H9 (cell line): ENCODE data around the gene FBLN2. TPM values are rescaled to one million over a fixed set of nuclear protein-coding genes. Genes with fewer than 3 reads are reported as not detected.

Experiments used
- DNase-seq: peaks from one replicate; pipeline ENCODE4 v3.0.0-alpha.2; 2017
- H2AFZ ChIP-seq: one replicate; pipeline ENCODE4 v1.6.1; 2013; ENCODE audit warnings: mild to moderate bottlenecking, low read length, control low read depth, moderate library complexity
- H2AK5ac ChIP-seq: 2 replicates; pipeline ENCODE4 v1.6.1; 2013; ENCODE audit warnings: low read length, control low read depth, mixed read lengths; ENCODE audit not compliant: insufficient read length
- H2BK120ac ChIP-seq: one replicate; pipeline ENCODE4 v1.6.1; 2013; ENCODE audit warnings: low read depth, mild to moderate bottlenecking, low read length, control low read depth, inconsistent platforms; ENCODE audit not compliant: poor library complexity, severe bottlenecking
- H2BK12ac ChIP-seq: 2 replicates; pipeline ENCODE4 v1.6.1; 2013; ENCODE audit warnings: low read length, control low read depth, mixed read lengths, low read depth; ENCODE audit not compliant: insufficient read length
- H2BK15ac ChIP-seq: 2 replicates; pipeline ENCODE4 v1.6.1; 2013; ENCODE audit warnings: low read depth, low read length, control low read depth
- H2BK20ac ChIP-seq: one replicate; pipeline ENCODE4 v1.6.1; 2013; ENCODE audit warnings: low read depth, mild to moderate bottlenecking, low read length, control low read depth, inconsistent platforms; ENCODE audit not compliant: poor library complexity, severe bottlenecking
- H2BK5ac ChIP-seq: 2 replicates; pipeline ENCODE4 v1.6.1; 2013; ENCODE audit warnings: low read length, control low read depth, mixed read lengths; ENCODE audit not compliant: insufficient read length
- H3K14ac ChIP-seq: 2 replicates; pipeline ENCODE4 v1.6.1; 2013; ENCODE audit warnings: low read length, control low read depth; ENCODE audit not compliant: insufficient read depth
- H3K18ac ChIP-seq: 2 replicates; pipeline ENCODE4 v1.6.1; 2013; ENCODE audit warnings: low read depth, mild to moderate bottlenecking, mixed read lengths, low read length, control low read depth; ENCODE audit not compliant: insufficient read length
- H3K23ac ChIP-seq: 2 replicates; pipeline ENCODE4 v1.6.1; 2013; ENCODE audit warnings: low read length, control low read depth, mixed read lengths, low read depth; ENCODE audit not compliant: insufficient read length
- H3K23me2 ChIP-seq: 2 replicates; pipeline ENCODE4 v1.6.1; 2013; ENCODE audit warnings: low read depth, mild to moderate bottlenecking, mixed read lengths, low read length, control low read depth; ENCODE audit not compliant: insufficient read length, poor library complexity, severe bottlenecking
- H3K27ac ChIP-seq: 2 replicates; pipeline ENCODE4 v1.5.1; 2013; ENCODE audit warnings: low read length, control low read depth, mixed read lengths, low read depth; ENCODE audit not compliant: insufficient read length
- H3K27me3 ChIP-seq: 2 replicates; pipeline ENCODE4 v1.6.1; 2013; ENCODE audit warnings: low read length, control low read depth, inconsistent platforms; ENCODE audit not compliant: insufficient read depth
- H3K4ac ChIP-seq: 2 replicates; pipeline ENCODE4 v1.6.1; 2013; ENCODE audit warnings: low read depth, mild to moderate bottlenecking, control low read depth, inconsistent platforms, low read length, moderate library complexity
- H3K4me1 ChIP-seq: 2 replicates; pipeline ENCODE4 v1.6.1; 2013; ENCODE audit warnings: low read length, control low read depth, inconsistent platforms; ENCODE audit not compliant: insufficient read depth
- H3K4me2 ChIP-seq: 2 replicates; pipeline ENCODE4 v1.6.1; 2013; ENCODE audit warnings: low read length, control low read depth, mixed read lengths; ENCODE audit not compliant: insufficient read length, insufficient read depth
- H3K56ac ChIP-seq: 2 replicates; pipeline ENCODE4 v1.6.1; 2013; ENCODE audit warnings: low read depth, mild to moderate bottlenecking, mixed read lengths, low read length, control low read depth; ENCODE audit not compliant: insufficient read length
- H3K79me1 ChIP-seq: 2 replicates; pipeline ENCODE4 v1.6.1; 2013; ENCODE audit warnings: low read depth, mild to moderate bottlenecking, moderate library complexity, low read length, control low read depth, inconsistent platforms; ENCODE audit not compliant: insufficient read depth, poor library complexity, severe bottlenecking
- H3K79me2 ChIP-seq: 2 replicates; pipeline ENCODE4 v1.6.1; 2013; ENCODE audit warnings: low read length, control low read depth, inconsistent platforms; ENCODE audit not compliant: insufficient read depth
- H3K9ac ChIP-seq: 2 replicates; pipeline ENCODE4 v1.6.1; 2013; ENCODE audit warnings: low read length, control low read depth, mixed read lengths; ENCODE audit not compliant: insufficient read length; ENCODE audit errors: extremely low read depth
- H3K9me3 ChIP-seq: one replicate; pipeline ENCODE4 v1.6.1; 2013; ENCODE audit warnings: low read depth, low read length, inconsistent platforms; ENCODE audit not compliant: control insufficient read depth
- H3T11ph ChIP-seq: one replicate; pipeline ENCODE4 v1.6.1; 2013; ENCODE audit warnings: mild to moderate bottlenecking, low read length, control low read depth, inconsistent platforms
- H4K20me1 ChIP-seq: one replicate; pipeline ENCODE4 v1.6.1; 2013; ENCODE audit not compliant: control insufficient read depth, insufficient read length, insufficient read depth
- H4K5ac ChIP-seq: 2 replicates; pipeline ENCODE4 v1.6.1; 2013; ENCODE audit warnings: low read depth, mild to moderate bottlenecking, mixed read lengths, low read length, control low read depth; ENCODE audit not compliant: insufficient read length
- H4K8ac ChIP-seq: replicated peaks from 2 replicates; pipeline ENCODE4 v1.6.1; 2013; ENCODE audit warnings: low read length, control low read depth, mixed read lengths, low read depth; ENCODE audit not compliant: insufficient read length
- H4K91ac ChIP-seq: 2 replicates; pipeline ENCODE4 v1.6.1; 2013; ENCODE audit warnings: low read depth, mild to moderate bottlenecking, moderate library complexity, mixed read lengths, low read length, control low read depth; ENCODE audit not compliant: insufficient read length
- H3K27ac Mint-ChIP-seq, 3 experiments: 2 replicates in 2 of 3; 3 replicates in 1 of 3; pipeline ENCODE4 v1.8.0; 2020 to 2021; ENCODE audit warnings: mixed read lengths in 3 of 3, mild to moderate bottlenecking in 1 of 3, moderate library complexity in 1 of 3
- H3K27me3 Mint-ChIP-seq: 2 replicates; pipeline ENCODE4 v1.8.0; 2021; ENCODE audit warnings: low read depth, mild to moderate bottlenecking, moderate library complexity, mixed read lengths
- H3K36me3 Mint-ChIP-seq, 3 experiments: 2 replicates in 2 of 3; 3 replicates in 1 of 3; pipeline ENCODE4 v1.8.0; 2020 to 2021; ENCODE audit warnings: low read depth in 3 of 3, mixed read lengths in 3 of 3; ENCODE audit not compliant: insufficient read depth in 1 of 3
- H3K4me1 Mint-ChIP-seq, 2 experiments: 2 replicates each; pipeline ENCODE4 v1.8.0; 2020; ENCODE audit warnings: mixed read lengths in 2 of 2
- H3K4me3 Mint-ChIP-seq, 2 experiments: 2 replicates in 1 of 2; 3 replicates in 1 of 2; pipeline ENCODE4 v1.8.0; 2020 to 2021; ENCODE audit warnings: mild to moderate bottlenecking in 2 of 2, mixed read lengths in 2 of 2, moderate library complexity in 1 of 2
- H3K9me3 Mint-ChIP-seq, 2 experiments: 2 replicates in 1 of 2; 3 replicates in 1 of 2; pipeline ENCODE4 v1.8.0; 2020; ENCODE audit warnings: mild to moderate bottlenecking in 2 of 2, mixed read lengths in 2 of 2, moderate library complexity in 1 of 2
- CTCF ChIP-seq: fragments of 200-600 bp; sonication (generic); conservative IDR thresholded peaks from 3 replicates; pipeline ENCODE4 v1.8.0; 2021; ENCODE audit warnings: antibody characterized with exemption, mild to moderate bottlenecking
- WGBS: extraction: QIAGEN DNeasy Blood & Tissue Kit; methylation state at CpG from one replicate; pipeline ENCODE4 v1.1.7; 2013; ENCODE audit warnings: missing lambda C conversion rate, low lambda C conversion rate, mixed read lengths; ENCODE audit not compliant: insufficient read length; ENCODE audit errors: extremely low coverage; 5-methylcytosine and 5-hydroxymethylcytosine counted together
- total RNA-seq: library from RNA; stranded (reverse); gene quantifications from 2 replicates; pipeline ENCODE4 v1.2.1, GENCODE V29; 2021

Gene FBLN2
- total RNA-seq, 1 experiment from 2014 or later = 11.8 TPM

- Histone ChIP-seq H2BK120ac (no peak overlapping the region), H4K20me1 (no peaks in the 10 kb centered on the region), H2AFZ (no peak overlapping the region), H2BK5ac (no peak overlapping the region), H3K9ac (no peak overlapping the region), H2AK5ac (no peak overlapping the region), H3K14ac (no peak overlapping the region), H3K23ac (no peak overlapping the region), H3K79me1 (no peaks in the 10 kb centered on the region), H3K56ac (no peak overlapping the region), H3K23me2 (no peaks in the 10 kb centered on the region), H2BK12ac (no peak overlapping the region), H3K4ac (no peak overlapping the region), H2BK15ac (no peak overlapping the region), H4K8ac (no peak overlapping the region), H3K79me2 (no peaks in the 10 kb centered on the region), H3T11ph (no peak overlapping the region), H4K5ac (no peak overlapping the region), H3K27me3 (no peaks in the 10 kb centered on the region), H4K91ac (no peak overlapping the region), H3K9me3 (no peaks in the 10 kb centered on the region), H2BK20ac (no peak overlapping the region), H3K27ac (no peak overlapping the region), H3K4me1 (no peaks in the 10 kb centered on the region), H3K18ac (no peak overlapping the region), H3K4me2 (no peak overlapping the region)
- TF ChIP-seq CTCF = no peak
- Mint-ChIP-seq H3K4me3 (no peak overlapping the region), H3K27ac (no peak overlapping the region), H3K27me3 (peaks cover 3% of the 10 kb centered on the region), H3K36me3 (peaks cover 0 to 1% (median 0%) of the 10 kb centered on the region in 3 experiments; a peak in 1 of 7 replicates), H3K4me1 (peaks cover 0 to 8% of the 10 kb centered on the region in 2 experiments; a peak in 1 of 4 replicates), H3K9me3 (no peaks in the 10 kb centered on the region; a peak in 1 of 5 replicates)
- DNase-seq = no peak
- WGBS = no CpG with 5 or more reads among the region's 26 CpGs
Measured at GRCh38 chr3:13515786-13516759, 32.9 kb upstream of the FBLN2 start.
